Amniotic stem cell (primary cell): ENCODE results near the gene TYW1B.
"Not testable (repeated sequence)": the region's sequence is repeated elsewhere in the genome, so short reads cannot be mapped to it uniquely, and the experiment has no call there.

Experiments used
- DNase-seq: peaks from one replicate; lab custom pipeline; 2025; lab: John Stamatoyannopoulos, UW

The TYW1B gene

DNA sequence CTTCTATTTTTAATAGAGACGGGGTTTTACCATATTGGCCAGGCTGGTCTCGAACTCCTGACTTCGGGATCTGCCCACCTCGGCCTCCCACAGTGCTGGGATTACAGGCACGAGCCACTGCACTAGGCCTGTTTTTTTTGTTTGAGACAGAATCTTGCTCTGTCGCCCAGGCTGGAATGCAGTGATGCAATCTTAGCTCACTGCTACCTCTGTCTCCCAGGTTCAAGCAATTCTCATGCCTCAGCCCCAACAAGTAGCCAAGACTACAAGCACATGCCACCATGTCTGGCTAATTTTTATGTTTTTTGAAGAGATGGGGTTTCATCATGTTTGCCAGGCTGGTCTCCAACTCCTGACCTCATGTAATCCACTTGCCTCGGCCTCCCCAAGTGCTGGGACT, 73.7 kb downstream of the TYW1B start:
- no peak for DNase-seq

DNA sequence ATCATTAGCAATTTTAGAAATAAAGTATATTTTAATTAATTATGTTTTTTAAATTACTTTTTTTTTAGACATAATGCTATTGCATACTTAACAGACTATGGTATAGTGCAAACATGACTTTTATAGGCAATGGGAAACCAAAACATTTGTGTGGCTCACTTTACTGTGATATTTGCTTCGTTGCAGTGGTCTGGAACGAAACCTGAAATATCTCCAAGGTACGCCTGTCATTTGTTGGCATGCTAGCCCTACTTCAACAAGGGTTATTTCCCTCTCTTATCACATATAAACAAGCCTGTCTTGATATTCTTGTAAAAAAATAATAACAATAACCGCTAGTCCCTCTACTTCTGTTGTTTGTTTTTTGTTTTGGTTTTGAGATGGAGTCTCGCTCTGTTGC, 74.2 kb downstream of the TYW1B start:
- DNase-seq, result no peak

DNA sequence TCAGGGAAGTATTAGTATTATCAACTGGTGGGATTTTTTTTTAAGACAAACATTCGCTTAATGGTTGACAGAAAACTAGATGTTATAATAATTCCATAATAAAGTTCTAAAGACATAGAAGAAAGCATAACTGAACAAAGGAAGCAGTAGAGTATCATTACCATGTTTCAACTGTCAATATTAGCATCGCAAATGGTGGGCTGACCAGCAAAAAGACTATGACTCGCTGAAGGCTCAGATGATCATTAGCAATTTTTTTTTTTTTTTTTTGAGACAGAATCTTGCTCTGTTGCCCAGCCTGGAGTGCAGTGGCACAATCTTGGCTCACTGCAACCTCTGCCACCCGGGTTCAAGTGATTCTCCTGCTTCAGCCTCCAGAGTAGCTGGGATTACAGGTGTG, 74.8 kb downstream of the TYW1B start:
- not testable (repeated sequence) for DNase-seq

DNA sequence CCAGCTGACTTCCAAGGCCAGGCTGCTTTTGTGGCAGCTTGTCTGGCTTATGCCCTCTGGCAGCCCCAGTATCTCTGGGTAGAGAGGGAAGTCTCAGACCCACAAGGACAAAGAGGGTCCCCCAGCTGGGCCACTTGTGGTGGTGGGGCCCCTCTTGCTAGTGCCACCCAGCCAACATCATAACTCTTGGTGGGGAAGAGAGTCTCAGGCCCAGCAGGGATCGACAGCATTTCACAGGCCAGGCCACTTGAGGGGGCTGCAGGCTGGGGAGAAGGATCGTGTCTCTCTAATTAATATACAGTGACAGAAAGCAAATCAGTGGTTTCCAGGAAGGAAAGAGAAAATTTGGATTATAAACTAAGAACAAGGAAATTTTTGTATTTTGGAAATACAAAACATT, 76.0 kb downstream of the TYW1B start:
- no peak for DNase-seq

DNA sequence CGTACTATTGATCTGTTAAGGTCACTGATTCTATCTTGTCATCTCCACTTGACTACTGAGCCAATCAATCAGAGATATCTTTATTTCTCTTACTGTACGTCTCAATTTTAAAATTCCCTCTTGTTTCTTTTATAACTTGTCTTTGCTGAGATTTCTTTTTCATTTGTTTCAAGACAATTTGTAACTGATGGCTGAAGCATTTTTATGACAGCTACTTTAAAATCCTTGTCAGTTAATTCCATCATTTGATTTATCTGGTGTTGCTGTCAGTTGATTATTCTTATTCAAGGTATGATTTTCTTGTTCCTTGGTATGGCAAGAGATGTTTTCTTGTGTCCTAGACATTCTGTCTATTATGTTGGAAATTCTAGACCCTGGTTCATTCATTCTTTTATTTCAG, 76.6 kb downstream of the TYW1B start:
- no peak for DNase-seq

DNA sequence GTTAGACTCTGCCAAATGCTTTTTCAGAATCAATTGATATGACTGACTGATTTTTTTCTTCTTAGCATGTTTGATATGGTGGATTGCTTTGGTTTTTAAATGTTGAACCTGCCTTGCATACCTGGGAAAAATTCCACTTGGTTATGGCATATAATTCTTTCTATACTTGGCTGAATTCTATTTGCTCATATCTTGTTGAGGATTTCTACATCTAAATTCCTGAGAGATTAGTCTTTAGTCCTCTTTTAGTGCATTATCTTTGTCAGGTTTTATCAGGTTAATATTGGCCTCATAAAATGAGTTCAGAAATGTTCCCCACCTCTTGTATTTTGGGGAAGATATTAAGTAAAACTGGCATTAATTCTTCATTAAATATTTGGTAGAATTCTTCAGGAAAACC, 79.4 kb downstream of the TYW1B start:
- DNase-seq, result not testable (repeated sequence)

DNA sequence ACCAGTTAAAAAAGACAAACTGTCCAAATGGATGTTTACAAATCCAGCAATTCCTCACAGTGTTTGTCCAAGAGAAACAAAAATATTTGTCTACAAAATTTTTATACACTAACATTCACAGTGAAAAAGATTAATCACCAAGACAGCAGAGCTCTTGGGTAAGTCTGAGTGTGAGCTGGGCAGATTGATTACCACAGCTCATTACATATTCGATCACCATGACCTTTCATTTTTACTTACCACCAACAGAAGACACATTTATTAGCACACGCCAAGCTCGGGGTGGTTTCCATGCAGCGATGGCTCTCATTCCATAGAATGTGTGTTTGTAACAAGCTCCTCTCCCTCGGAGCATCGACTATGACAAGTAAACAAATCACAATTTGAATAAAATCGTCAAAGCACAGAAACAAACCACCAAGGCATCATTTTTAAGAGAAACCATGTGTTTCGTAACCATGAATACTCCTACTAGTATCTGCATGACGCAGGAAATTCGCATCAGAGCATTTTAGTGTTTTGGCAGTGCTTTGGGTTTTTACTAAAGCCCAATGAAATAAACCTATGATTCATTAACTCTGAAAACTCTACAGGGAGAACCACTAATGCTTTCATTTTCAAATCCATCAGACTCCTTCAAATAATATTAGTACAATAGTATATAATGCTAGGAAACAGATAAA, 83.6 kb downstream of the TYW1B start:
- DNase-seq, result not testable (repeated sequence)

DNA sequence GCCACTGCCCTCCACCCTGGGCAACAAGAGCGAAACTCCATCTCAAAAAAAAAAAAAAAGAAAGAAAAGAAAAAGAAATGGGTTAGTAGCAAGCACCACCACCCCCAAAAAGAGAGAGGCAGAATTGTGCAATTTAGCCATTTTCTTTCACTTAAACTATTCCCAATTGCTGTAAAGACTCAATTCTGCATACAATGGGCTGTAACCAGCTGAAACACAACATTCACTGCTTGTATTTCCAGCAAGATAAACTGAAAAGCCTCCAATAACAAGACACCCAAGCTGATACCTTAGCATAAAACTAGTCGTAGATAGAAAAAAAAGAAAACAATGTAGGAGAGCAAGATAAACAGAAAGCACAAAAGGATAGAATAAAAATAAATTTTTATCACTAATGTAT, 84.2 kb downstream of the TYW1B start:
- not testable (repeated sequence) for DNase-seq

DNA sequence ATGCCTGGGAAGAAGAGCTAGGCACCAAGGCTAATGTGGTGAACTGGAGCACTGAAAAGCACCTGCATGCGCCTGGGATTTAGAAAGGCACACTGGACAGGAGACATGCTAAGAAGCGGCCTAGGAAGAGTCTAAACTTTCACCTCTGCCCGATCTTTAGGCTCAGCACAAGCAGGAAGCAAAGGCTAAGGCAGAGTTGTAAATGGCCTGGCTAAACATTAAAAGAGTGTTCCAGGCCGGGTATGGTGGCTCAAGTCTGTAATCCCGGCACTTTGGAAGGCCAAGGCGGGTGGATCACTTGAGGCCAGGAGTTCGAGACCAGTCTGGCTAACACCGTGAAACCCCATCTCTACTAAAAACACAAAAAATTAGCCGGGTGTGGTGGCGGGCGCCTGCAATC, 88.3 kb downstream of the TYW1B start:
- not testable (repeated sequence) for DNase-seq

DNA sequence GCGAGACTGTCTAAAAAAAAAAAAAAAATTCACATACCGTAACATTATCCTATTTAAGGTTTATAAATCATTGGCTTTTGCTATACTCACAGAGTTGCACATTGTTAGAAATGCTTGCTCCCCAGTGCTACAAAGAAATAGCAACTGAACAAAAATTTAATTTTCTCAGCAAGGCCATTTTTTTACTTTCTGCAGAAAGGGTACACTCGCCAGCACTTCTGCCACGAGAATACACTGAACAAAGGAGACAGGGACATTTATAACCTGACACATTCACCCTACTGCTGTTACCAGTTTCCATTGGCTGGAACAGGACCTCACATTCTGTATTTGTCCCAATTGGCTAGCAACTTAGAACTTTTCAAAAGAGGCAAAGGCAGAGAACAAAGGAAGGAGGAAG, 92.1 kb downstream of the TYW1B start:
- DNase-seq, result not testable (repeated sequence)

DNA sequence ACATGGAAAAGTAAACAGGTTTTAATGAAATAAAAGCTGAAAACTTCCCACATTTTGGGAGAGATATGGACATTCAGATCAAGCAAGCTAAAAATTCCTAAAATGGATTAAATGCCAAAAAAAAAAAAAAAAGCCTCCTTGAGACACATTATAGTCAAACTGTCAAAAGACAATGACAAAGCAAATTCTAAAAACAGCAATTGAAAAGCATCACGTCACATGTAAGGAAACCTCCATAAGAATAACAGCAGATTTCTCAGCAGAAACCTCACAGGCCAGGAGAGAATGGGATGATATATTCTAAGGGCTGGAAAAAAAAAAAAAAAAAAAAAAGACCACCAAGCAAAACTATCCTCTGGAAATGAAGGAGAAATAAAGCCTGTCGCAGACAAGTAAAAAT, 97.2 kb downstream of the TYW1B start:
- DNase-seq, result not testable (repeated sequence)

DNA sequence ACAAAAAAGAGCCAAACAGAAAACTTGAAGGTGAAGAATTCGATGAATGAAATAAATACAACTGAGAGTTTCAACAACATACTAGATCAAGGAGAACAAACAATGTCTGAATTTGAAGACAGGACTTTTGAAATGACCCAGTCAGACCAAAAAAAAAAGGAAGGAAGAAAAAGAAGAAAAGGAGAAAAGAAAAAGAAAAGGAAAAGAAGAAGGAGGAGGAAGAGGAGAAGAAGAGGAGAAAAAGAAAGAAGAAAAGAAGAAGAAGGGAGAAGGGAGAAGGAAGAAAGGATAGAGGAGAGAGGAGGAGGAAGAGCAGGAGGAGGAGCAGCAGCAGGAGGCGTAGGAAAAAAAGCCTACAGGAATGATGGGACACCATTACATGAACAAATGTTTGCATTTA, 97.6 kb downstream of the TYW1B start:
- DNase-seq, result not testable (repeated sequence)

DNA sequence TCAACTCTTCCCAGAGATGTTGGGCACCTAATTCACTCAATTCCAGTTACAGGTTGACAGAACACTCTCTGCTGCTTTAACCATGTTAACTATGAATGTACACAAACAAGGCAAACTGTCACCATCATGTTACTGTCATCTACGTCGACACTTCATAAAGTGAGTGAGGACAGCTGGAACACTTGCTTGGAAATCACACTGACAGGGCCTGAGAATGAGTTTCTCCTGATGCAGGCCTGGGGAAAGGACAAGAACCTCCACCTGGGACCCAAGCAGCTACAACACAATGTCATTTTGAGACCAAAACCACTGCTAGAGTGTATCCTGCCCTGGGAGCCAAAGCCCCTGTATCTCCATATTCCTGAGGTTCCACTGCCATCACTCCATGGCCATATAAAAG, 98.9 kb downstream of the TYW1B start:
- not testable (repeated sequence) for DNase-seq

DNA sequence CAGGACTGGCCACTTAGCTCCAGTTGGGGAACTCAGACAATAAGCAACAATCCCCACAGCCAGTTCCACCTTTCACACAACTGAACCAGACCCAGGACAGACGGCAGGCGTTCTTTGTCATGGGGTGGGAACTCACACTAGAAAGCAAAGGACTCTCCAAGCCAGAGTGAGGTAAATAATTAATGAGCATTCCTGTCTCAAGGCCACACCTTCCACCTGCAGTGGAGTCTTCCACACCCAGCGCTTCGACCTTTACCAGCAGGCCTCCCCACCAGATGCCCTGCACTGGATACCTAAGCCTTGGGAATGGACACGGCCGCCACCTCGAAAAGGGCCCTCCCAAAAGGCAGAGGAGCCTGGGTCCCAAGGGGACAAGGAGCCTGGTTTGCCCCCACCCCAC, 105.3 kb downstream of the TYW1B start:
- DNase-seq, result not testable (repeated sequence)

DNA sequence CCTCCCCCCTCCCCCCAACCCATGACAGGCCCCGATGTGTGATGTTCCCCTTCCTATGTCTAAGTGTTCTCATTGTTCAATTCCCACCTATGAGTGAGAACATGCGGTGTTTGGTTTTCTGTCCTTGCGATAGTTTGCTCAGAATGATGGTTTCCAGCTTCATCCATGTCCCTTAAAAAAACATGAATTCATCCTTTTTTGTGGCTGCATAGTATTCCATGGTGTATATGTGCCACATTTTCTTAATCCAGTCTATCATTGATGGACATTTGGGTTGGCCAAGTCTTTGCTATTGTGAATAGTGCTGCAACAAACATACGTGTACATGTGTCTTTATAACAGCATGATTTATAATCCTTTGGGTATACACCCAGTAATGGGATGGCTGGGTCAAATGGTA, 107.1 kb downstream of the TYW1B start:
- DNase-seq, result not testable (repeated sequence)

DNA sequence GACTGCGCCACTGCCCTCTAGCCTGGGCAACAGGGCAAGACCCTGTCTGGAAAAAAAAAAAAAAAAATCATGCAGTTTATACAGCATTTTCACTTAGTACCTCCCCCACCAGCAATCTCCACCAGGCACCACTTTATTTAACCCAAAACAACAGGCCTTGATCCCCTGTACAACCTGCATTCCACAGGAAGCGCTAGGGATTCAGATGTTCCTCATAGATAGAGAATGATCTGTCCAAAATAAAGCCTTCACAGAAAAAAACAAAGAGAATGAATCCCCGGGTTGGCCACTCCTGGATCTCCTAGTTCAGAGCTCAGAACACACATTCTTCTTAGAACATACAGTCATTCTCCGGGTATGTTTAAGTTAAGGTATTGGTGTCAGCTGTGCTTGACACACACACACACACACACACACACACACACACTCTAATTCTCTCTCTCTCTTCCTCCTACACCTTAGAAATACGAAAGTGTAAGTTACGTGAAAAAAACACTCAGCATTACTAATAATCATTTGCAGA, 110.7 kb downstream of the TYW1B start:
- DNase-seq, result not testable (repeated sequence)

DNA sequence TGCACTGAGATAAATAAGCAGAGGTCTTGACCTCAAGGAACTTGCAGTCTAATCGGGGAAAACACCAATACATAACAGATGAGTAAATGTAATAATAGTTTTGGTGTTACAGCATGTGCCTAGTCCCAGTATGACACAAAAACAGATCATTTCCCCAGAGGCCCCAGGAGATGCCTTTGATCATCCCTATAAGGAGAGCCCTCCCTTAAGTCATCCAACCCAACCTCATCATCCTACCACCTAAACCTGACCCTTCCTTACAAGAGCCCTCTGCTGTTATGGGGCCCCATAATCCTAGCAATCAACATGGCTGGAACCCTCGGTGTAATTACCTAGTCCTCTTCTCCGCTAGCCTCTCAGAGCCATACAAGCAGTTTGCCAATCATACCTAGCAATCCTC, 116.1 kb downstream of the TYW1B start:
- not testable (repeated sequence) for DNase-seq

DNA sequence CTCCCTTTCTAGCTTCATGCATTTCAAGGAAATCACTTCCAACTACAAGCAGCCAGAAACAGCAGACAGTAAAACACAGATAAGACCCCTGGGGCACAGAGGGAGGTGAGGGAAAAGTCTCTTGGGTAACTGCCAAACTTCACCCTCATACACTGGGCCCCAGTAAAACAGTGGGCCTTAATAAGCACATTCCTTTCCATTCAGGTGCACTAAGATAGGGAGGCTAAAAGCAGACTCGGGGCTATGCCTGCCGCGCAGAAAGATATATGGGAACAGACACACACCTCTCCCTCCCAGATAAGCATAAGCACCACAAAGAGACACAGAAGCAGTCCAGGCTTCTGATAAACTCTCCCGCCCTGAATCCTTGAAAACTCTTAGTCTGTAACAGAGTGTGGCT, 117.0 kb downstream of the TYW1B start:
- no peak for DNase-seq

DNA sequence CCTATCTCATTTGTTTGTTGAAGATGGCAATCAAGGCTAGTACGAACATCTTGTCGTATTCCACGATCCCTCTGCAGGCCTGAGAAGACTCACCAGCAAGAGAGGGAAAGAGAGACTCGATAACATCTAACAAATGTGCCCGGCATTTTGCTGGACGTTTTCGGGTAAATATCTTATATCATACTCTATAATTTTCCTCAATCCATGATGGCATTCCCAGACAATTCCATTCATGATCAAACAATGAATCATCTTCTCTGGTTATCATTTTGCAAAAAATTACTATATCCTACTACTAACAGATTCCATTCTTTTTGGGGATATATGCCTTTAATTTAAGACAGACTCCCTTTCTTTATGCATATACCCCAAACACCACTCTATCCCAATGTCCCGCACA, 118.1 kb downstream of the TYW1B start:
- DNase-seq, result no peak

DNA sequence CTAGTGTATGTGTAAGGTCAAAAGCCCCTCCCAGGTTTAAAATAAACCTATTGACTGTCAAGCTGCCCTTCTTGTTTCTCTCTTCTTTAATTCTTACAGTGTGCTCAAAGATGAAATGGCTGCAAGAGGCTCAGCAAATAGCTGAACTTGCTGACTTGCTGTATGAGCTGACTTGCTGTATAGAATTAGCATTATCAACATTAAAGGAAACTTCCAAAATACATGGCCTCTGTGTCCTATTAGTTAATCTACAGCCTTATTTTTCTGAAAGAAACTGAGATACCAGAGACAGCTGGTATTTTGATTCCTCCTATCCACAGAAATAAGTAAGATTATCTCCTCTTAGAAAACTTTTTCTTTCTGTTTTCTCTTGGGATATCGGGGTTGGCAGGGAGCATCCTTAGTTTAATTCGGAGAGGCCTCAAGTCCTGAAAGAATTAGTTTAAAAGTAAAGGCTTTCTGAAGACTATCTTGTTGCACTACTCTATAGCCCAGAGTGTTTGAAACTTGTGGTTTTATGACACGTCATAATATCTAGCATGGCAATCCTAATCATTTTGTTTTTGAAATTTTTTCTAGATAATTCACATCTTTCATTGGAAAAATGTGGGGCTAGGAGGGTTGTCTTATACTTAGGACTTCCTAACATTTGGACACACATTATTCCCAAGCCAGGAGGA, 119.5 kb downstream of the TYW1B start:
- not testable (repeated sequence) for DNase-seq

DNA sequence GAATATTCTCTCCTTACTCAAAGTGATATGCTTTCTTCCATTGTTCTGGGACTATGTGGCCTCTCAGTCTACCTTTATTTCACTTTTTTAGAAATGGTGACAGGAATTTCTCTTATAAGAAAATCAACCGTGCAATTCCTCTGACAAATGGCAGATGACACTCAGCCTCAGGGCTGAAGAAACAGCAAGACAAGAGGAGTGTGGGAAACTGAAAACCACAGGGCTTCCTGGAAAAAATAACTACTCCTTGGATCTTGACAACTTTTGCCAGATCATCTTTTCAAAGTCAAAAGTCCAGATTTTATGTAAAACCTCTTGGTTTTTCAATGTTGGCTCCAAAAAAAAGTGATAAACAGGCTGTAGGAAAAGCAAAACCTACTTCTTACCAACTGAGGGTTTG, 121.5 kb downstream of the TYW1B start:
- no peak for DNase-seq

DNA sequence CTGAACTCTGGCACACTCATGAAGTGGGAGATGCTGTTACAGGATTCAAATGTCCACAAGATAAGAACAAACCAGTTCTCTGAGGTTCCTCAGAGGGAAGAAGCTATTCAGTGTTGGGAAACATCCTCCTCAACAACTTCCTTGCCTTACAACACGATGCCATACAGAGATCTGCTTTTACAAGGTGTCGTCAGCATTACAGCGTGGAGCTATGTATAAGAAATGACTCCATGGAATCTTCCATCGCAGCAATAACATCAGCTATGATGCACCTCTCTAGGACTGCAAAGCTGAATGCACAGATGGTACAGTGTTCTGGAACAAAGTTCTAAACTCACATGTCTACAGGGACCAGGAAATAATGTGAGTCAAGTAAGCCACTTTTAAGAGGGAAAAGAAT, 122.3 kb downstream of the TYW1B start:
- DNase-seq, result not testable (repeated sequence)

DNA sequence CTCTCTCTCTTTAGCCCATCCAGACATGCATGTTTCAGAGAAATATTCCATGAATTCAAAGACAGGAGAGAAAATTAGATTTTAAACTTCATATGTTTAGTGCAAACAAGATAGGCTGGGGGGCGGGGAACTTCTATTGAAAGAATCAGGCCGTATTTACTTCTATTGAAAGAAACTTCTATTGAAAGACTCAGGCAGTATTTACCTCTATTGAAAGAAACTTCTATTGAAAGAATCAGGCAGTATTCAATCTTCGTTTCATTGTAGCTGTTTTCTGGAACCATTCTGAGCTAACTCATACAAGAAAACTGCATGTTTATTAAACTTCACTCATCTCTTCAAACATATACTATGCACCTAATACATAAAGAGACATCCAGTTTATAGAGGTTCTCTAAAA, 123.1 kb downstream of the TYW1B start:
- DNase-seq, result no peak

DNA sequence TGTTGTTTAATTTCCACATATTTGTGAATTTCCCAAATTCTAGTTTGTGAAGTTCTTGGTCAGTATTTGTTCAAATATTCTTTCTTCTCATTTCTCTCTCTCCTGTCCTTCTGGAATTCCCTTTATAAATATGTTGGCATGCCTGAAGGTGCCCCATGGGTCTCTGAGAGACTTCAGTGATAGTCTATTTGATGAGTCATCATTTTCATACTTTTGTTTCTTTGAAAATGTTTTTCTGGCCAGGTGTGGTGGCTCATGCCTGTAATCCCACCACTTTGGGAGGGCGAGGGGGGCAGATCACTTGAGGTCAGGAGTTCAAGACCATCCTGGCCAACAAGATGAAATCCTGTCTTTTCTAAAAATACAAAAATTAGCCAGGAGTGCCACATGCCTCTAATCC, 127.5 kb downstream of the TYW1B start:
- not testable (repeated sequence) for DNase-seq
